ENCODE measurements around the gene MGP. TPM values are rescaled to one million over a fixed set of nuclear protein-coding genes. Genes with fewer than 3 reads are reported as not detected.

Gene MGP
- total RNA-seq, 1 donor from 2014 or later: 677 TPM

GRCh38 chr12:14840616-14841015 is 45.0 kb downstream of the MGP start:
- intact Hi-C loops (cut with DNase I): loop anchor here (5.0 to 10.0 kb wide), 4 partner anchors 38 to 434 kb away; partner anchors contain the start of genes C12orf60 and WBP11
- no peak for DNase-seq (ENCODE audit: low spot score)

- DNase-seq (ENCODE audit: low spot score): no peak
- intact Hi-C loops (cut with DNase I): no loop called here
These were observed 46.4 kb downstream of the MGP start for GRCh38 chr12:14839262-14839661.

- intact Hi-C loops (cut with DNase I): no loop called here
- no peak for DNase-seq (ENCODE audit: low spot score)
These were observed 49.1 kb downstream of the MGP start for GRCh38 chr12:14836336-14837210.

- intact Hi-C loops (cut with DNase I): no loop called here
- DNase-seq (ENCODE audit: low spot score): no peak
These were observed 51.1 kb downstream of the MGP start for GRCh38 chr12:14834509-14834908.

- intact Hi-C loops (cut with DNase I): no loop called here
These were observed 51.7 kb downstream of the MGP start for GRCh38 chr12:14833952-14834351.

GRCh38 chr12:14833336-14833735 is 52.3 kb downstream of the MGP start:
- intact Hi-C loops (cut with DNase I): no loop called here
- no peak for DNase-seq (ENCODE audit: low spot score)

More at GRCh38 chr12:14833952-14834351, 51.7 kb downstream of the MGP start:
- DNase-seq (ENCODE audit: low spot score): no peak

Other genes starting within 250 kb of the MGP start
- not detected for gene GUCY2C, start 189.3 kb downstream of the MGP start, total RNA-seq
- 51.7 TPM for gene WBP11, start 82.4 kb downstream of the MGP start, total RNA-seq
- 2.5 TPM for gene C12orf60, start 82.2 kb downstream of the MGP start, total RNA-seq
- gene SMCO3, start 71.7 kb downstream of the MGP start, total RNA-seq: not detected
- 1.9 TPM for gene ART4, start 42.3 kb downstream of the MGP start, total RNA-seq
- 0.11 TPM for gene ERP27, start 52.7 kb upstream of the MGP start, total RNA-seq
- 45.1 TPM for gene ARHGDIB, start 75.7 kb upstream of the MGP start, total RNA-seq
- not detected for gene PDE6H, start 87.2 kb upstream of the MGP start, total RNA-seq

All from cardiac septum (tissue), 1 donor.